Right forelimb (tissue), 1 donor: ENCODE data around the gene LETMD1.
"Not testable (repeated sequence)": the region's sequence is repeated elsewhere in the genome, so short reads cannot be mapped to it uniquely, and the experiment has no call there.

Experiments
- DNase-seq: peaks from one replicate; pipeline ENCODE4 v3.0.0-alpha.2; 2018

The LETMD1 gene

GRCh38 chr12:51027342-51027835 is 20.7 kb upstream of the LETMD1 start:
- DNase-seq: no peak

GRCh38 chr12:51028126-51028812 is 19.9 kb upstream of the LETMD1 start:
- DNase-seq: no peak

- DNase-seq: no peak
Measured at GRCh38 chr12:51028813-51029150, 19.3 kb upstream of the LETMD1 start.

- no peak for DNase-seq
Measured at GRCh38 chr12:51033048-51033447, 15.1 kb upstream of the LETMD1 start.

GRCh38 chr12:51033457-51034089 is 14.6 kb upstream of the LETMD1 start:
- DNase-seq: no peak

- DNase-seq: no peak
Measured at GRCh38 chr12:51036279-51036678, 11.8 kb upstream of the LETMD1 start.

- DNase-seq: no peak
Measured at GRCh38 chr12:51048661-51049251, 629 bp downstream of the LETMD1 start.

- no peak for DNase-seq
Measured at GRCh38 chr12:51049525-51049924, 1.4 kb downstream of the LETMD1 start.

- no peak for DNase-seq
Measured at GRCh38 chr12:51051787-51052186, 3.7 kb downstream of the LETMD1 start.

- no peak for DNase-seq
Measured at GRCh38 chr12:51055060-51055459, 6.9 kb downstream of the LETMD1 start.

- no peak for DNase-seq
Measured at GRCh38 chr12:51056242-51056641, 8.1 kb downstream of the LETMD1 start.

GRCh38 chr12:51059086-51059485 is 11.0 kb downstream of the LETMD1 start:
- no peak for DNase-seq

GRCh38 chr12:51062631-51063397 is 14.7 kb downstream of the LETMD1 start:
- no peak for DNase-seq

- no peak for DNase-seq
Measured at GRCh38 chr12:51065530-51065929, 17.4 kb downstream of the LETMD1 start.

GRCh38 chr12:51067229-51067628 is 19.1 kb downstream of the LETMD1 start:
- no peak for DNase-seq

GRCh38 chr12:51067771-51068170 is 19.6 kb downstream of the LETMD1 start:
- no peak for DNase-seq

GRCh38 chr12:51070004-51070403 is 21.9 kb downstream of the LETMD1 start:
- no peak for DNase-seq

- DNase-seq: no peak
Measured at GRCh38 chr12:51071663-51072062, 23.5 kb downstream of the LETMD1 start.

GRCh38 chr12:51075390-51075789 is 27.3 kb downstream of the LETMD1 start:
- DNase-seq: no peak

GRCh38 chr12:51076236-51076930 is 28.3 kb downstream of the LETMD1 start:
- no peak for DNase-seq

- DNase-seq: no peak
Measured at GRCh38 chr12:51077930-51078329, 29.8 kb downstream of the LETMD1 start.

GRCh38 chr12:51078346-51078745 is 30.2 kb downstream of the LETMD1 start:
- DNase-seq: not testable (repeated sequence)

- DNase-seq: not testable (repeated sequence)
Measured at GRCh38 chr12:51078866-51079265, 30.7 kb downstream of the LETMD1 start.
